PFSK-1 (cell line): ENCODE data around the gene CABP7.

Experiments used
- POLR2AphosphoS5 ChIP-seq: IDR thresholded peaks from 2 replicates; pipeline ENCODE4 v1.6.1; 2012; ENCODE audit warnings: low read depth, mild to moderate bottlenecking, control low read depth, low read length, moderate library complexity
- SIN3A ChIP-seq: IDR thresholded peaks from 2 replicates; pipeline ENCODE4 v1.6.1; 2012; ENCODE audit warnings: mild to moderate bottlenecking, low read length, moderate library complexity, borderline replicate concordance; ENCODE audit not compliant: insufficient read depth

DNA sequence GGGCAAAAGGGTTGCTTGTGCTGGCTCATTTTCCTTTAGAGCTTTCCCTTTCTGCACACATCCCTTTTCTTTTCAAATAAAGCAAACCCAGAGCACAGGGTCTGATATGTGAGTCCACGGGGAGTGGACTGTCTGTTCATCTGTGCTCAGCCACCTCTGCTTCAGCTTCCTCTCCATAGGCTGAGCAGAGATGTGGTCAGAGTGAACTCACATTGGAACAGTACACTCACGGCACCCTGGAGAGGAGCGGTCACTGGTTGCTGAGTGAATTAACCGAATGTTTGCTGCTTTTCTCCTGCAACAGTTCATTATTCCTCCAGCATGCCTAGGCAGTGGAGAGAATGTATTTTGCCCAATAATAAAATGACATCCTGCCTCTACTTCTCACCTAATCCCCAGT, 36.3 kb upstream of the CABP7 start:
- TF ChIP-seq POLR2AphosphoS5 = no peak
- TF ChIP-seq SIN3A = no peak
